Fibroblast of the aortic adventitia (primary cell): ENCODE measurements around the gene NSA2. TPM values are rescaled to one million over a fixed set of nuclear protein-coding genes. Genes with fewer than 3 reads are reported as not detected.

Source experiments
- DNase-seq: peaks from one replicate; pipeline ENCODE4 v3.0.0-alpha.2; 2010; ENCODE audit warnings: low read depth
- H3K4me3 ChIP-seq: 2 replicates; pipeline ENCODE4 v1.5.1; 2011; ENCODE audit warnings: low read depth, mild to moderate bottlenecking, control low read depth, low read length, moderate library complexity
- CTCF ChIP-seq: IDR thresholded peaks from 2 replicates; pipeline ENCODE4 v1.5.1; 2011; ENCODE audit warnings: mild to moderate bottlenecking, low read length, control low read depth, inconsistent platforms; ENCODE audit not compliant: insufficient read depth
- total RNA-seq: library from RNA; depleted of rRNA; stranded (reverse); fragments of >200 nt; gene quantifications from 2 replicates; pipeline ENCODE4 v1.2.3, GENCODE V29; 2012; ENCODE audit warnings: low replicate concordance

NSA2 gene
- total RNA-seq, 1 donor = 144 TPM

DNA sequence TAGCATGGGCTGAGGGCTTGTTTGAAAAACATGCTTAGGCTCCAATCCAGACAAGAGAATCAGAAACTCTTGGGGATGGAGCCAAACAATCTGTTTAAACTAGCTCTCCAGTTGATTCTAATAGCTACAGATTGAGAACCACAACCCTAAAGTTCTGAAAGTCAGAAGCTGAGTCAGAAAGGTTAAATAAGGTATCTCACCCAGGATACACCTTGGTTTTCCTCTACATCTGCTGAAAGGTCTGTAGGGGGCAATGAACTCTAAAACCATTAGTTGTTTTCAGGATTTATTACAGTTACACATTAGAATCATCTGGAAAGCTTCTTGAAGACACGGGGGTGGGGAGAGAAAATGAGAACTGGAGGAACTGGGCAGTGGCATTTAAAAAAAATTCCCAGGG lies 5.8 kb upstream of the NSA2 start:
- H3K4me3 ChIP-seq = no peak overlapping the region
- TF ChIP-seq CTCF = no peak
- no peak for DNase-seq

- peak; percentile 58 for DNase-seq
- TF ChIP-seq CTCF = no peak
- no peak overlapping the region for H3K4me3 ChIP-seq
Measured at GRCh38 chr5:74762599-74762998, 4.5 kb upstream of the NSA2 start.

DNA sequence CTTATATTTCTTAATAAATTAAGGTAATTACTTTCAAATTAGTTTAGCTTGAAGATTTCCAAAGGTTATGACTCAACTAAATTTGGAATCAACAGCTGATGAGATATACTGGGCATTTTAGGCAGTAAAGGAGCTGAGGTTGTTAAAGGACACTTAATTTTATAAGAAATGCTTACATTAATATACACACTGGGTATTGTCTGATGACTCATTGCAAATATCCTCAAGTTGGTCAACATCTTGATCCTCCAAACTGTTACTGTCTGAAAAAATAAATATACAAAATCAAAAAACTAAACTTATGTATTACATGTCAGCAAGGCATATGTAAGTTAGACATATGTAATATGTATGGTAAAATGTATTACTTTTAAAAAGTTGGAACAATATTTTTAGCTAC lies 3.5 kb upstream of the NSA2 start:
- no peak for DNase-seq

DNA sequence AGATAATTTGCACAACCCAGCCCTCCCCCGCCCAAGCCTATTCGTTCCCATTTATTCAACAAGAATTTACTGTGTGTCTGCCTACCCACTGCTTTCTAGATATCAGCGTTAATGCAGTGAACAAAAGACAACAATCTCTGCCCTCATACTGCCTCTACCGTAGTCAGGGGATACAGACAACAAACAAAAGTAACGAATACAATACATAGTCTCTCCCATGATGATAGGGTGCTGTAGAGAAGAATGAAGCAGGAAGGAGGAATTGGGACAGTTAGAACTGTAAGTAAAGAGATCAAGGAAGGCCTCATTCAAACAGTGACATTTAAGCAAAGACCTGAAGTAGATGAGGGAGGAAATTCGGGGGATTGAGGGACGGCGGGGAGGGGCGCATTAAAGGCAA lies 1.8 kb upstream of the NSA2 start:
- no peak for DNase-seq
- H3K4me3 ChIP-seq = no peak overlapping the region
- no peak for TF ChIP-seq CTCF

More for the DNA sequence above, 3.5 kb upstream of the NSA2 start:
- TF ChIP-seq CTCF = no peak
- no peak overlapping the region for H3K4me3 ChIP-seq

DNA sequence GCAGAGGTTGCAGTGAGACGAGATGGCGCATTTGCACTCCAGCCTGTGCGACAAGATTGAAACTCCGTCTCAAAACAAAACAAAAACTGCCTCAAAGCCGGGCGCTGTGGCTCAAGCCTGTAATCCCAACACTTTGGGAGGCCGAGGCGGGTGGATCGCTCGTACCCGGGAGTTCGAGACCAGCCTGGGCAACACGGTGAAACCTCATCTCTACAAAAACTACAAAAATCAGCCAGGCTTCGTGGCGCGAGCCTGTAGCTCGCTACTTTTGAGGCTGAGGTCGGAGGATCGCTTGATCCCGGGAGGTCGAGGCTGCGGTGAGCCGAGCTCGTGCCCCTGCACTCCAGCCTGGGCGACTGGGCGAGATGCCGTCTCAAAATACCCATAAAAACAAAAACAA lies 1.1 kb upstream of the NSA2 start:
- peak overlapping the region; percentile 98 for H3K4me3 ChIP-seq
- TF ChIP-seq CTCF = no peak
- DNase-seq = no peak

- TF ChIP-seq CTCF = peak; percentile 34
- H3K4me3 ChIP-seq = peak overlapping the region; percentile 98
- DNase-seq = peak; percentile 57
Measured at GRCh38 chr5:74766418-74766848, 616 bp upstream of the NSA2 start.

- TF ChIP-seq CTCF = no peak
- H3K4me3 ChIP-seq = peak overlapping the region; percentile 98
- peak; percentile 50 for DNase-seq
Measured at GRCh38 chr5:74767579-74767913, 497 bp downstream of the NSA2 start.
